LHCN-M2 (cell line): ENCODE data around the gene PPAN. TPM values are rescaled to one million over a fixed set of nuclear protein-coding genes. Genes with fewer than 3 reads are reported as not detected.

ENCODE experiments used
- DNase-seq: peaks from one replicate; pipeline ENCODE4 v3.0.0-alpha.2; 2012; ENCODE audit warnings: low read depth
- total RNA-seq: library from RNA; depleted of rRNA; stranded (reverse); fragments of >200 nt; gene quantifications from 2 replicates; pipeline ENCODE4 v1.2.3, GENCODE V29; 2014

The PPAN gene
- total RNA-seq, 1 experiment from 2014 or later: 37.8 TPM

GRCh38 chr19:10113592-10113963 lies 7.4 kb downstream of the PPAN start:
- no peak for DNase-seq

- DNase-seq: no peak
Measured at GRCh38 chr19:10113964-10114650, 7.9 kb downstream of the PPAN start.

GRCh38 chr19:10114651-10115391 lies 8.7 kb downstream of the PPAN start:
- DNase-seq: no peak

- DNase-seq: no peak
Measured at GRCh38 chr19:10115392-10116084, 9.4 kb downstream of the PPAN start.

- DNase-seq: no peak
Measured at GRCh38 chr19:10116085-10116865, 10.1 kb downstream of the PPAN start.

GRCh38 chr19:10116866-10117616 lies 10.9 kb downstream of the PPAN start:
- no peak for DNase-seq

GRCh38 chr19:10118960-10119359 lies 12.8 kb downstream of the PPAN start:
- DNase-seq: peak; percentile 36

- peak; percentile 96 for DNase-seq
Measured at GRCh38 chr19:10120538-10121189, 14.5 kb downstream of the PPAN start.

GRCh38 chr19:10122045-10122444 lies 15.9 kb downstream of the PPAN start:
- DNase-seq: no peak

- DNase-seq: no peak
Measured at GRCh38 chr19:10124429-10124828, 18.3 kb downstream of the PPAN start.

- DNase-seq: no peak
Measured at GRCh38 chr19:10126213-10126639, 20.1 kb downstream of the PPAN start.

GRCh38 chr19:10132905-10133304 lies 26.7 kb downstream of the PPAN start:
- DNase-seq: no peak

GRCh38 chr19:10133596-10133995 lies 27.4 kb downstream of the PPAN start:
- DNase-seq: no peak

GRCh38 chr19:10134040-10134439 lies 27.9 kb downstream of the PPAN start:
- DNase-seq: no peak

GRCh38 chr19:10135551-10136334 lies 29.6 kb downstream of the PPAN start:
- no peak for DNase-seq

GRCh38 chr19:10136936-10137335 lies 30.8 kb downstream of the PPAN start:
- no peak for DNase-seq

- peak; percentile 70 for DNase-seq
Measured at GRCh38 chr19:10137751-10138682, 31.9 kb downstream of the PPAN start.
